ENCODE measurements around the gene ANAPC10. TPM values are rescaled to one million over a fixed set of nuclear protein-coding genes. Genes with fewer than 3 reads are reported as not detected.

Gene ANAPC10
- total RNA-seq, 1 experiment from 2014 or later: 10.5 TPM

DNA sequence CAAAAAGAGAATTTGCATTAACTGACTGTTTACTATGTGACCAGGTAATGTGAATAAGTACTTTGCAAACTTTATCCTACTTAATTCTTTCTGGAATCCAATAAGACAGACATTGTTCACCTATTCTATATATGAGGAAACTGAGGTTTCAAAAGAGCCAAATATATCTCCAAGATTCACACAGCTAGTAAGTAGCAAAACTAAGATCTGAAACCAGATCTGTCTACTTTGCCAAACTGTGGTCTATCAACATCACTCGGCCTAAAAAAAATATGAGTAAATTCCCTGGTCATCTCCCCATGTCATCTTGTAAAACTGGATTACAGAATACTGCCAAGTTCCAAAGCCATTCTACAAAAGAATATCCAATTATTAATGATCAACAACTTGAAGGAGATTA is 52.8 kb downstream of the ANAPC10 start:
- Histone ChIP-seq H3K27me3 (ENCODE audit: control insufficient read depth, insufficient read depth, low read length) (no peaks in the 10 kb centered on the region), H3K36me3 (ENCODE audit: control insufficient read depth, insufficient read depth, low read length) (no peaks in the 10 kb centered on the region), H3K27ac (ENCODE audit: low read length) (no peak overlapping the region), H3K4me3 (ENCODE audit: low read depth in 2 of 2, low read length in 2 of 2) (no peak overlapping the region), H3K4me1 (ENCODE audit: control insufficient read depth, insufficient read depth, low read length) (no peaks in the 10 kb centered on the region), H3K9me3 (ENCODE audit: control insufficient read depth, insufficient read depth, low read depth, low read length) (no peaks in the 10 kb centered on the region)
- no peak for ATAC-seq
- POLR2A ChIA-PET: no interaction called here
- TF ChIP-seq, protein P1, sequence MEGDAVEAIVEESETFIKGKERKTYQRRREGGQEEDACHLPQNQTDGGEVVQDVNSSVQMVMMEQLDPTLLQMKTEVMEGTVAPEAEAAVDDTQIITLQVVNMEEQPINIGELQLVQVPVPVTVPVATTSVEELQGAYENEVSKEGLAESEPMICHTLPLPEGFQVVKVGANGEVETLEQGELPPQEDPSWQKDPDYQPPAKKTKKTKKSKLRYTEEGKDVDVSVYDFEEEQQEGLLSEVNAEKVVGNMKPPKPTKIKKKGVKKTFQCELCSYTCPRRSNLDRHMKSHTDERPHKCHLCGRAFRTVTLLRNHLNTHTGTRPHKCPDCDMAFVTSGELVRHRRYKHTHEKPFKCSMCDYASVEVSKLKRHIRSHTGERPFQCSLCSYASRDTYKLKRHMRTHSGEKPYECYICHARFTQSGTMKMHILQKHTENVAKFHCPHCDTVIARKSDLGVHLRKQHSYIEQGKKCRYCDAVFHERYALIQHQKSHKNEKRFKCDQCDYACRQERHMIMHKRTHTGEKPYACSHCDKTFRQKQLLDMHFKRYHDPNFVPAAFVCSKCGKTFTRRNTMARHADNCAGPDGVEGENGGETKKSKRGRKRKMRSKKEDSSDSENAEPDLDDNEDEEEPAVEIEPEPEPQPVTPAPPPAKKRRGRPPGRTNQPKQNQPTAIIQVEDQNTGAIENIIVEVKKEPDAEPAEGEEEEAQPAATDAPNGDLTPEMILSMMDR (IDR thresholded peaks at IDR 0.05): no peak
- TF ChIP-seq, protein P2, sequence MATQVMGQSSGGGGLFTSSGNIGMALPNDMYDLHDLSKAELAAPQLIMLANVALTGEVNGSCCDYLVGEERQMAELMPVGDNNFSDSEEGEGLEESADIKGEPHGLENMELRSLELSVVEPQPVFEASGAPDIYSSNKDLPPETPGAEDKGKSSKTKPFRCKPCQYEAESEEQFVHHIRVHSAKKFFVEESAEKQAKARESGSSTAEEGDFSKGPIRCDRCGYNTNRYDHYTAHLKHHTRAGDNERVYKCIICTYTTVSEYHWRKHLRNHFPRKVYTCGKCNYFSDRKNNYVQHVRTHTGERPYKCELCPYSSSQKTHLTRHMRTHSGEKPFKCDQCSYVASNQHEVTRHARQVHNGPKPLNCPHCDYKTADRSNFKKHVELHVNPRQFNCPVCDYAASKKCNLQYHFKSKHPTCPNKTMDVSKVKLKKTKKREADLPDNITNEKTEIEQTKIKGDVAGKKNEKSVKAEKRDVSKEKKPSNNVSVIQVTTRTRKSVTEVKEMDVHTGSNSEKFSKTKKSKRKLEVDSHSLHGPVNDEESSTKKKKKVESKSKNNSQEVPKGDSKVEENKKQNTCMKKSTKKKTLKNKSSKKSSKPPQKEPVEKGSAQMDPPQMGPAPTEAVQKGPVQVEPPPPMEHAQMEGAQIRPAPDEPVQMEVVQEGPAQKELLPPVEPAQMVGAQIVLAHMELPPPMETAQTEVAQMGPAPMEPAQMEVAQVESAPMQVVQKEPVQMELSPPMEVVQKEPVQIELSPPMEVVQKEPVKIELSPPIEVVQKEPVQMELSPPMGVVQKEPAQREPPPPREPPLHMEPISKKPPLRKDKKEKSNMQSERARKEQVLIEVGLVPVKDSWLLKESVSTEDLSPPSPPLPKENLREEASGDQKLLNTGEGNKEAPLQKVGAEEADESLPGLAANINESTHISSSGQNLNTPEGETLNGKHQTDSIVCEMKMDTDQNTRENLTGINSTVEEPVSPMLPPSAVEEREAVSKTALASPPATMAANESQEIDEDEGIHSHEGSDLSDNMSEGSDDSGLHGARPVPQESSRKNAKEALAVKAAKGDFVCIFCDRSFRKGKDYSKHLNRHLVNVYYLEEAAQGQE (IDR thresholded peaks at IDR 0.05; ENCODE audit: insufficient read depth in 1 of 2, low read depth in 2 of 2, low read length in 1 of 2): no peak
- TF ChIP-seq TCF7L2 (IDR thresholded peaks at IDR 0.05; ENCODE audit: low read depth, low read length) (no peak), SIN3A (IDR thresholded peaks at IDR 0.05; ENCODE audit: borderline replicate concordance, insufficient read depth, low read depth, low read length) (no peak), POLR2AphosphoS5 (IDR thresholded peaks at IDR 0.05; ENCODE audit: low read depth, low read length) (no peak)
- in situ Hi-C loops (cut with HindIII; ENCODE audit: low pct_unique_long_range_greater_than_20kb, low sequenced_read_pairs) (no loop called here), intact Hi-C loops (cut with micrococcal nuclease; ENCODE audit: unreplicated experiment) (no loop called here)
- no TSS peak for BruUV-seq (replicated peaks)
- DNase-seq (ENCODE audit: low read depth, low spot score): no peak
- CTCF ChIA-PET: no interaction called here

GRCh38 chr4:145044341-145044740 is 53.7 kb downstream of the ANAPC10 start:
- ChIA-PET POLR2A (interaction anchor here (0.5 kb wide), 1 partner anchor 9 kb away, joined by 3 read pairs; no protein-coding TSS in a partner anchor), CTCF (no interaction called here)
- ATAC-seq (no peak), DNase-seq (ENCODE audit: low read depth, low spot score) (no peak)
- no peaks in the 10 kb centered on the region for H3K4me1 ChIP-seq (ENCODE audit: control insufficient read depth, insufficient read depth, low read length)
- intact Hi-C loops (cut with micrococcal nuclease; ENCODE audit: unreplicated experiment): no loop called here
- no peak overlapping the region for H3K27ac ChIP-seq (ENCODE audit: low read length)
- H3K36me3 ChIP-seq (ENCODE audit: control insufficient read depth, insufficient read depth, low read length): no peaks in the 10 kb centered on the region
- BruUV-seq (replicated peaks): no TSS peak
- no peaks in the 10 kb centered on the region for H3K9me3 ChIP-seq (ENCODE audit: control insufficient read depth, insufficient read depth, low read depth, low read length)
- H3K27me3 ChIP-seq (ENCODE audit: control insufficient read depth, insufficient read depth, low read length): no peaks in the 10 kb centered on the region
- H3K4me3 ChIP-seq (ENCODE audit: low read depth in 2 of 2, low read length in 2 of 2): no peak overlapping the region
- in situ Hi-C loops (cut with HindIII; ENCODE audit: low pct_unique_long_range_greater_than_20kb, low sequenced_read_pairs): no loop called here
- TF ChIP-seq, protein P1 (IDR thresholded peaks at IDR 0.05): no peak
- TF ChIP-seq SIN3A (IDR thresholded peaks at IDR 0.05; ENCODE audit: borderline replicate concordance, insufficient read depth, low read depth, low read length) (no peak), POLR2AphosphoS5 (IDR thresholded peaks at IDR 0.05; ENCODE audit: low read depth, low read length) (no peak)
